Prostate gland (tissue), 2 donors: ENCODE measurements around the gene FAM168A. TPM values are rescaled to one million over a fixed set of nuclear protein-coding genes. Genes with fewer than 3 reads are reported as not detected.

Experiments used
- DNase-seq: peaks from one replicate; pipeline ENCODE4 v3.0.0-alpha.2; 2019; ENCODE audit warnings: low spot score
- H3K27ac ChIP-seq, 2 donors: fragments of 200-600 bp; sonication (generic); 2 replicates each; pipeline ENCODE4 v1.5.1; 2017 to 2019
- H3K27me3 ChIP-seq: fragments of 200-600 bp; sonication (generic); replicated peaks from 2 replicates; pipeline ENCODE4 v1.5.1; 2019; ENCODE audit not compliant: insufficient read depth
- H3K36me3 ChIP-seq, 2 donors: fragments of 200-600 bp; sonication (generic); 1 replicate in 1 of 2; 2 replicates in 1 of 2; pipeline versions ENCODE4 v1.5.1 to v1.8.1; 2017 to 2019
- H3K4me1 ChIP-seq: fragments of 200-600 bp; sonication (generic); replicated peaks from 2 replicates; pipeline ENCODE4 v1.5.1; 2019
- H3K4me3 ChIP-seq, 2 donors: fragments of 200-600 bp; sonication (generic); 2 replicates each; pipeline ENCODE4 v1.5.1; 2017 to 2019
- H3K9me3 ChIP-seq: fragments of 200-600 bp; sonication (generic); 2 replicates; pipeline ENCODE4 v1.5.1; 2017
- POLR2A ChIP-seq: fragments of 450-650 bp; IDR thresholded peaks from one replicate; pipeline ENCODE4 v1.6.1; 2016; ENCODE audit warnings: antibody characterized with exemption, mild to moderate bottlenecking
- POLR2AphosphoS5 ChIP-seq: sonication (generic); formaldehyde crosslinking; IDR thresholded peaks from one replicate; pipeline ENCODE4 v1.6.1; 2017; ENCODE audit warnings: antibody characterized with exemption
- WGBS: methylation state at CpG from one replicate; pipeline ENCODE4 v1.1.5; 2018; 5-methylcytosine and 5-hydroxymethylcytosine counted together
- intact Hi-C: fragments of 100-400 bp; cut with DNase I; formaldehyde crosslinking; loops from one replicate; pipeline ENCODE4 v1.14.2; 2022
- total RNA-seq, 2 donors: library from RNA; depleted of rRNA; stranded (reverse); fragments of >200 nt; gene quantifications; one replicate each; pipeline ENCODE4 v1.1.0, GENCODE V29; 2016
- TF ChIP-seq, protein P1 (sequence below), 4 experiments: fragments of 200-600 bp in 2 of 4; fragments of 450-650 bp in 2 of 4; sonication (generic) in 2 of 4; IDR thresholded peaks; 1 replicate in 3 of 4; 2 replicates in 1 of 4; pipeline ENCODE4 v1.5.1; 2016 to 2019; ENCODE audit warnings: antibody characterized with exemption in 4 of 4, mild to moderate bottlenecking in 2 of 4, moderate library complexity in 2 of 4

FAM168A gene
- total RNA-seq, 2 donors from 2014 or later = 27.3 to 38.3 TPM

DNA sequence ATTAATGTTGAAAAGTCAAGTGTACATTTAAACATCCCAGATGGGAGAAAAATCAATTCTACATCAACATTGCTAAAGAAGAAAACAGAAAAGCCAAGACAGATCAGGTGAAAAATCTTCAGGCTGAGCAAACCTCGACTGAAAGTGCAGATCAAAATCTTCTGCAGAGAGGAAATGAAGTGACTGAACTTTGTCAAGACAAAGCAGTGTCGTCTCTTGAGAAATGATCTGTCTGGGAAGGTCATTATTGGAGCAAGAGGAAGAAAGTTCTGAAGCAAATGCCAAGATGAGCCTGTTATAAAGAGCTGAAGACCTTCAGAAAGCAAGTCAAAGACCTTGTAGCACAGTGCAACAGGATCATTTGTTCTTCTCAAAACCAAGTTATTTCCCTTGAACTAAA lies 42.7 kb upstream of the FAM168A start:
- no peaks in the 10 kb centered on the region for H3K27me3 ChIP-seq
- intact Hi-C loops = no loop called here
- no peak for DNase-seq
- H3K4me3 ChIP-seq = no peak overlapping the region
- TF ChIP-seq POLR2A (no peak), POLR2AphosphoS5 (no peak)
- TF ChIP-seq, protein P1, sequence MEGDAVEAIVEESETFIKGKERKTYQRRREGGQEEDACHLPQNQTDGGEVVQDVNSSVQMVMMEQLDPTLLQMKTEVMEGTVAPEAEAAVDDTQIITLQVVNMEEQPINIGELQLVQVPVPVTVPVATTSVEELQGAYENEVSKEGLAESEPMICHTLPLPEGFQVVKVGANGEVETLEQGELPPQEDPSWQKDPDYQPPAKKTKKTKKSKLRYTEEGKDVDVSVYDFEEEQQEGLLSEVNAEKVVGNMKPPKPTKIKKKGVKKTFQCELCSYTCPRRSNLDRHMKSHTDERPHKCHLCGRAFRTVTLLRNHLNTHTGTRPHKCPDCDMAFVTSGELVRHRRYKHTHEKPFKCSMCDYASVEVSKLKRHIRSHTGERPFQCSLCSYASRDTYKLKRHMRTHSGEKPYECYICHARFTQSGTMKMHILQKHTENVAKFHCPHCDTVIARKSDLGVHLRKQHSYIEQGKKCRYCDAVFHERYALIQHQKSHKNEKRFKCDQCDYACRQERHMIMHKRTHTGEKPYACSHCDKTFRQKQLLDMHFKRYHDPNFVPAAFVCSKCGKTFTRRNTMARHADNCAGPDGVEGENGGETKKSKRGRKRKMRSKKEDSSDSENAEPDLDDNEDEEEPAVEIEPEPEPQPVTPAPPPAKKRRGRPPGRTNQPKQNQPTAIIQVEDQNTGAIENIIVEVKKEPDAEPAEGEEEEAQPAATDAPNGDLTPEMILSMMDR (IDR thresholded peaks at IDR 0.05) = no peak
- WGBS = 51% methylated on average over 2 of the region's 2 CpGs
- no peaks in the 10 kb centered on the region for H3K4me1 ChIP-seq
- H3K27ac ChIP-seq = no peak overlapping the region
- H3K9me3 ChIP-seq = no peaks in the 10 kb centered on the region
- H3K36me3 ChIP-seq = no peaks in the 10 kb centered on the region

GRCh38 chr11:73637012-73637411 lies 39.1 kb upstream of the FAM168A start:
- no peak for DNase-seq
- Histone ChIP-seq H3K36me3 (no peaks in the 10 kb centered on the region), H3K27me3 (no peaks in the 10 kb centered on the region), H3K4me3 (no peak overlapping the region), H3K27ac (no peak overlapping the region), H3K4me1 (no peaks in the 10 kb centered on the region), H3K9me3 (no peaks in the 10 kb centered on the region)
- no peak for TF ChIP-seq POLR2A
- no peak for TF ChIP-seq POLR2AphosphoS5
- TF ChIP-seq, protein P1 (IDR thresholded peaks at IDR 0.05) = no peak
- 42% methylated on average over 1 of the region's 1 CpG for WGBS
- intact Hi-C loops = no loop called here

DNA sequence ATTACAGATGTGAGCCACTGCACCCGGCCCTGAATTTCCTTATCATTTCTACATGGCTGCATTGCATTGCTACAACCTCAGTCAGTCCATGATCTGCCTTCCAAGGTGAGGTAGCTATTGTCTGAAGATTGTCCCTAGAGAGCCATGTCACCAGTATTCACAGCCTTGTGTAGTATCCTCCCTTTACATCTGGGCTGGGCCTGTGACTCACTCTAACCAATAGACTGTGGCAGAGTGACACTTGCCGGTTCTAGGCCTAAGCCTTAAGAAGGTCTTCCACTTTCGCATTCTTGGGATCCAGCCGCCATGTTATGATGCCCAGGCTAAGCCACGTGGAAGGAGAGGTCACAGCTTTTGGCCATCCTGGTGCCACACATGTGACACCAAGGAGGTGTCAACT lies 38.3 kb upstream of the FAM168A start:
- no peak overlapping the region for H3K4me3 ChIP-seq
- H3K36me3 ChIP-seq = no peaks in the 10 kb centered on the region
- no peak for DNase-seq
- H3K27me3 ChIP-seq = no peaks in the 10 kb centered on the region
- H3K27ac ChIP-seq = no peak overlapping the region
- TF ChIP-seq POLR2AphosphoS5 (no peak), POLR2A (no peak)
- TF ChIP-seq, protein P1 (IDR thresholded peaks at IDR 0.05) = no peak
- no peaks in the 10 kb centered on the region for H3K4me1 ChIP-seq
- WGBS = 95% methylated on average over 5 of the region's 5 CpGs
- intact Hi-C loops = no loop called here
- H3K9me3 ChIP-seq = no peaks in the 10 kb centered on the region

- Histone ChIP-seq H3K4me1 (no peaks in the 10 kb centered on the region), H3K27me3 (no peaks in the 10 kb centered on the region), H3K4me3 (no peak overlapping the region), H3K36me3 (no peaks in the 10 kb centered on the region), H3K9me3 (no peaks in the 10 kb centered on the region), H3K27ac (no peak overlapping the region)
- WGBS = 91% methylated on average over 5 of the region's 5 CpGs
- DNase-seq = no peak
- TF ChIP-seq POLR2AphosphoS5 = no peak
- TF ChIP-seq, protein P1 (IDR thresholded peaks at IDR 0.05) = no peak
- TF ChIP-seq POLR2A = no peak
- intact Hi-C loops = no loop called here
Observed at GRCh38 chr11:73635721-73636120, 37.8 kb upstream of the FAM168A start.

DNA sequence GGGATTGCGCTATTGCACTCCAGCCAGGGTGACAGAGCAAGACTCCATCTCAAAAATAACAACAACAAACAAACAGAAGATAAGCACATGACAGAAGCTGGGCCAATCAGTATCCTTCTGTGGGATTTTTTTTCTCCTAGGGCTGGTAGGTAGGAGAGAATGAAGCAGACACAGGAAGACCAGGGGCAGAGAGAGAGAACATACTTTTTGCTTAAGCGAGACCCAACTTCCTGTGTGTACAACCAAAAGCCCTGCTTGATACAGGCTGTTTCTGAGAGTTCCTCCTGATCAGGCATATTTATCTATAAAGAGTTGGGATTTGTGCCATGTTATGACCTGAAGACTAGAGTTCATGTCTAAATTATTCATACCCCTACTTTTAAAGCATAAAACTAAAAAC lies 36.1 kb upstream of the FAM168A start:
- no peaks in the 10 kb centered on the region for H3K36me3 ChIP-seq
- intact Hi-C loops = no loop called here
- no peak overlapping the region for H3K27ac ChIP-seq
- H3K27me3 ChIP-seq = no peaks in the 10 kb centered on the region
- 96% methylated on average over 2 of the region's 2 CpGs for WGBS
- DNase-seq = no peak
- no peaks in the 10 kb centered on the region for H3K4me1 ChIP-seq
- no peak overlapping the region for H3K4me3 ChIP-seq
- TF ChIP-seq POLR2AphosphoS5 = no peak
- TF ChIP-seq, protein P1 (IDR thresholded peaks at IDR 0.05) = no peak
- TF ChIP-seq POLR2A = no peak
- H3K9me3 ChIP-seq = no peaks in the 10 kb centered on the region
